Keratinocyte (primary cell): ENCODE data around the gene TLN1. TPM values are rescaled to one million over a fixed set of nuclear protein-coding genes. Genes with fewer than 3 reads are reported as not detected.

Experiments
- DNase-seq: peaks from one replicate; pipeline ENCODE4 v3.0.0-alpha.2; 2011; ENCODE audit warnings: low read depth, missing footprints, low spot score
- FAIRE-seq: peaks from 2 replicates; lab custom pipeline; 2011; peaks lifted over from hg19 to GRCh38; lab: Jason Lieb, UNC
- H2AFZ ChIP-seq: 2 replicates; pipeline ENCODE4 v1.6.0; 2012; ENCODE audit warnings: low read length, control low read depth, inconsistent platforms; ENCODE audit not compliant: control insufficient read depth
- H3K27ac ChIP-seq: 2 replicates; pipeline ENCODE4 v1.5.1; 2011; ENCODE audit warnings: low read length; ENCODE audit not compliant: control insufficient read depth, insufficient read depth
- H3K27me3 ChIP-seq: 3 replicates; pipeline ENCODE4 v1.6.0; 2011; ENCODE audit warnings: low read length; ENCODE audit not compliant: control insufficient read depth, insufficient read depth; ENCODE audit errors: extremely low read depth
- H3K36me3 ChIP-seq, 2 experiments: 2 replicates in 1 of 2; 3 replicates in 1 of 2; pipeline ENCODE4 v1.5.1; 2011; ENCODE audit warnings: low read length in 2 of 2, mild to moderate bottlenecking in 1 of 2; ENCODE audit not compliant: control insufficient read depth in 2 of 2, insufficient read depth in 2 of 2; ENCODE audit errors: extremely low read depth in 1 of 2
- H3K4me1 ChIP-seq: 3 replicates; pipeline ENCODE4 v1.5.1; 2011; ENCODE audit warnings: low read length; ENCODE audit not compliant: control insufficient read depth, insufficient read depth; ENCODE audit errors: extremely low read depth
- H3K4me2 ChIP-seq: 3 replicates; pipeline ENCODE4 v1.6.0; 2011; ENCODE audit warnings: low read depth, low read length; ENCODE audit not compliant: control insufficient read depth, insufficient read depth; ENCODE audit errors: extremely low read depth
- H3K4me3 ChIP-seq, 3 experiments: fragments of 200-600 bp in 1 of 3; sonication (generic) in 1 of 3; 2 replicates in 2 of 3; 3 replicates in 1 of 3; pipeline ENCODE4 v1.5.1; 2011 to 2016; ENCODE audit warnings: low read length in 3 of 3, mild to moderate bottlenecking in 3 of 3, control low read depth in 2 of 3, inconsistent platforms in 1 of 3, low read depth in 1 of 3, mixed read lengths in 1 of 3, mixed run types in 1 of 3, moderate library complexity in 1 of 3; ENCODE audit not compliant: control insufficient read depth in 2 of 3, insufficient read depth in 2 of 3; ENCODE audit errors: extremely low read depth in 1 of 3
- H3K79me2 ChIP-seq: 2 replicates; pipeline ENCODE4 v1.6.0; 2012; ENCODE audit warnings: low read length; ENCODE audit not compliant: control insufficient read depth, insufficient read depth
- H3K9ac ChIP-seq: 3 replicates; pipeline ENCODE4 v1.6.0; 2011; ENCODE audit warnings: low read length; ENCODE audit not compliant: control insufficient read depth, insufficient read depth; ENCODE audit errors: extremely low read depth
- H3K9me1 ChIP-seq: 3 replicates; pipeline ENCODE4 v1.6.0; 2011; ENCODE audit warnings: low read length; ENCODE audit not compliant: control insufficient read depth, insufficient read depth; ENCODE audit errors: extremely low read depth
- H3K9me3 ChIP-seq: 2 replicates; pipeline ENCODE4 v1.5.1; 2012; ENCODE audit warnings: low read depth, low read length; ENCODE audit not compliant: control insufficient read depth
- H4K20me1 ChIP-seq: 3 replicates; pipeline ENCODE4 v1.6.0; 2011; ENCODE audit warnings: low read length; ENCODE audit not compliant: control insufficient read depth, insufficient read depth; ENCODE audit errors: extremely low read depth
- CTCF ChIP-seq, 3 experiments: IDR thresholded peaks in 1 of 3; conservative IDR thresholded peaks in 1 of 3; optimal IDR thresholded peaks in 1 of 3; 2 replicates in 2 of 3; 3 replicates in 1 of 3; pipeline versions ENCODE3 to v1.5.1; 2011; ENCODE audit warnings: low read length in 3 of 3, mild to moderate bottlenecking in 3 of 3, moderate library complexity in 2 of 3, control low read depth in 1 of 3, inconsistent platforms in 1 of 3; ENCODE audit not compliant: insufficient read depth in 2 of 3; ENCODE audit errors: extremely low read depth in 1 of 3
- EZH2 ChIP-seq: IDR thresholded peaks from one replicate; pipeline ENCODE4 v1.6.1; 2012; ENCODE audit warnings: inconsistent platforms, mild to moderate bottlenecking, low read length, moderate library complexity
- dilution Hi-C: fragments of 300-500 bp; cut with MboI; formaldehyde crosslinking; loops from one replicate; pipeline ENCODE4 v1.7.0; 2020; ENCODE audit warnings: low sequenced_read_pairs; ENCODE audit not compliant: extremely low pct_ligation_motif_present
- polyA plus RNA-seq, 5 experiments: library from polyadenylated mRNA; depleted of rRNA in 3 of 5; stranded (reverse) in 3 of 5; stranded (forward) in 1 of 5; unstranded in 1 of 5; fragments of >200 nt; gene quantifications; 1 replicate in 1 of 5; 2 replicates in 3 of 5; 3 replicates in 1 of 5; pipeline versions ENCODE4 v1.2.1 to v1.2.3, GENCODE V29; 2011 to 2012; ENCODE audit warnings: missing spikeins in 2 of 5, low read depth in 1 of 5, low replicate concordance in 1 of 5

TLN1 gene
- polyA plus RNA-seq, 1 donor (not counting 4 experiments of a cell fraction or from before 2014, with no cell fraction given) = 53.0 TPM

GRCh38 chr9:35769763-35770162 is 37.8 kb upstream of the TLN1 start:
- H3K79me2 ChIP-seq = no peaks in the 10 kb centered on the region
- no peak overlapping the region for H3K27ac ChIP-seq
- H3K27me3 ChIP-seq = no peaks in the 10 kb centered on the region
- H3K4me1 ChIP-seq = peaks cover 11% of the 10 kb centered on the region
- H3K9me1 ChIP-seq = no peaks in the 10 kb centered on the region
- H3K9me3 ChIP-seq = no peaks in the 10 kb centered on the region
- no peaks in the 10 kb centered on the region for H3K36me3 ChIP-seq
- no peak overlapping the region for H3K4me3 ChIP-seq
- no peak for TF ChIP-seq CTCF (optimal IDR thresholded peaks at IDR 0.05 in 1 of 3, IDR thresholded peaks at IDR 0.05 in 1 of 3, conservative IDR thresholded peaks at IDR 0.05 in 1 of 3; ENCODE audit: extremely low read depth in 1 of 3, insufficient read depth in 2 of 3, low read length in 3 of 3)
- TF ChIP-seq EZH2 = no peak
- dilution Hi-C loops = no loop called here
- no peaks in the 10 kb centered on the region for H4K20me1 ChIP-seq
- DNase-seq = no peak
- FAIRE-seq = no peak
- H3K9ac ChIP-seq = no peak overlapping the region
- no peak overlapping the region for H3K4me2 ChIP-seq
- no peak overlapping the region for H2AFZ ChIP-seq

GRCh38 chr9:35767458-35767857 is 35.5 kb upstream of the TLN1 start:
- H3K36me3 ChIP-seq = no peaks in the 10 kb centered on the region
- DNase-seq = no peak
- H3K9me1 ChIP-seq = no peaks in the 10 kb centered on the region
- no peaks in the 10 kb centered on the region for H3K9me3 ChIP-seq
- H2AFZ ChIP-seq = no peak overlapping the region
- peaks cover 11% of the 10 kb centered on the region for H3K4me1 ChIP-seq
- dilution Hi-C loops = no loop called here
- H3K4me2 ChIP-seq = no peak overlapping the region
- no peaks in the 10 kb centered on the region for H3K27me3 ChIP-seq
- TF ChIP-seq CTCF (optimal IDR thresholded peaks at IDR 0.05 in 1 of 3, IDR thresholded peaks at IDR 0.05 in 1 of 3, conservative IDR thresholded peaks at IDR 0.05 in 1 of 3; ENCODE audit: extremely low read depth in 1 of 3, insufficient read depth in 2 of 3, low read length in 3 of 3) = no peak
- no peak for TF ChIP-seq EZH2
- no peaks in the 10 kb centered on the region for H4K20me1 ChIP-seq
- H3K79me2 ChIP-seq = no peaks in the 10 kb centered on the region
- H3K27ac ChIP-seq = no peak overlapping the region
- no peak for FAIRE-seq
- no peak overlapping the region for H3K4me3 ChIP-seq
- H3K9ac ChIP-seq = no peak overlapping the region
